DND-41 (cell line): ENCODE data around the gene TMPRSS6.

Source experiments
- EZH2 ChIP-seq: IDR thresholded peaks from 3 replicates; pipeline ENCODE4 v1.6.1; 2012; ENCODE audit warnings: borderline replicate concordance, low read depth, mild to moderate bottlenecking, moderate library complexity, low read length, inconsistent platforms; ENCODE audit not compliant: severe bottlenecking
- TF ChIP-seq, protein P1 (sequence below): IDR thresholded peaks from 2 replicates; pipeline ENCODE4 v1.5.1; 2012; ENCODE audit warnings: borderline replicate concordance, low read length, moderate library complexity, mild to moderate bottlenecking; ENCODE audit not compliant: poor library complexity, severe bottlenecking; ENCODE audit errors: extremely low read depth

DNA sequence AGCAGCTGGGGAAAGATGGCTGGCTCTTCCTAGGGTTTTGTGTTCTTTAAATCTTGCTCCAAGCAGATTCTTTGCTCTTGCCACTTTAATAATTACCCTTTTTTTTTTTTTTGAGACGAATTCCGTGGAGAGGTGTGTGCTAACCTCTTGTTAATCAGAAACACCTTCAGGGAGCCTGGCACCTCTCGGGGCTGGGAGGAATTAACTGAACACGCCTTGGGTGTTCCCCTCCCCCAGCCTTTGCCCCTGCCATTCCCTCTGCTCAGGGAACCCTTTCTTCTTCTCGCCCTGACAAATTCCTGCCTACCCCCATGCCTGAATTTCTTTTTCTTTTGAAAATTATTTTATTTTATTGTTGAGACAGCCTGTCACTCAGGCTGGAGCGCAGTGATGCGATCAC is 17.5 kb downstream of the TMPRSS6 start:
- TF ChIP-seq, protein P1, sequence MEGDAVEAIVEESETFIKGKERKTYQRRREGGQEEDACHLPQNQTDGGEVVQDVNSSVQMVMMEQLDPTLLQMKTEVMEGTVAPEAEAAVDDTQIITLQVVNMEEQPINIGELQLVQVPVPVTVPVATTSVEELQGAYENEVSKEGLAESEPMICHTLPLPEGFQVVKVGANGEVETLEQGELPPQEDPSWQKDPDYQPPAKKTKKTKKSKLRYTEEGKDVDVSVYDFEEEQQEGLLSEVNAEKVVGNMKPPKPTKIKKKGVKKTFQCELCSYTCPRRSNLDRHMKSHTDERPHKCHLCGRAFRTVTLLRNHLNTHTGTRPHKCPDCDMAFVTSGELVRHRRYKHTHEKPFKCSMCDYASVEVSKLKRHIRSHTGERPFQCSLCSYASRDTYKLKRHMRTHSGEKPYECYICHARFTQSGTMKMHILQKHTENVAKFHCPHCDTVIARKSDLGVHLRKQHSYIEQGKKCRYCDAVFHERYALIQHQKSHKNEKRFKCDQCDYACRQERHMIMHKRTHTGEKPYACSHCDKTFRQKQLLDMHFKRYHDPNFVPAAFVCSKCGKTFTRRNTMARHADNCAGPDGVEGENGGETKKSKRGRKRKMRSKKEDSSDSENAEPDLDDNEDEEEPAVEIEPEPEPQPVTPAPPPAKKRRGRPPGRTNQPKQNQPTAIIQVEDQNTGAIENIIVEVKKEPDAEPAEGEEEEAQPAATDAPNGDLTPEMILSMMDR = no peak
- no peak for TF ChIP-seq EZH2
